CD1c-positive myeloid dendritic cell (primary cell): ENCODE measurements around the gene DNAJB6.
A peak's percentile ranks its signal among the peaks of the same experiment; 100 is the strongest.

Experiments used
- DNase-seq: peaks from one replicate; pipeline ENCODE4 v3.0.0-alpha.2; 2016; ENCODE audit errors: extremely low spot score

DNAJB6 gene

DNA sequence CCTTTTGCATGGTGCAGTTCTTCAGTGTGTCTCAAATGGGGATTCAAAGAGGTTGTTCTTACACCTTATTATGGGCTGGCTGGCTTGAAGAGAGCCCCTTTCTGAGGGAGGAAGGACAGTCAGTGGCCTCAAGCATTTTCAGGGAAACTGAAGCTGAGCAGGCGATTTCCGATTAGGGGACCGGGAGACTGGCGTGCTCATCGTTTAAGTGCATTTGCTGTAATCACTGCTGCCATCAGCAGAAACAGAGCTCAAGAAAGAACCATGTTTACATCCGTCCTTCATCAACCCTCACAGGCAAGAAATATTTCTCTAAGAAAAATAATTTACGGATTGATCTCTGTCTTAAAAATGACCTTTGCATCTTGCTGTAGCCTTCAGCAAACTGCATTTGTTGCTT is 32.2 kb downstream of the DNAJB6 start:
- DNase-seq: no peak

DNA sequence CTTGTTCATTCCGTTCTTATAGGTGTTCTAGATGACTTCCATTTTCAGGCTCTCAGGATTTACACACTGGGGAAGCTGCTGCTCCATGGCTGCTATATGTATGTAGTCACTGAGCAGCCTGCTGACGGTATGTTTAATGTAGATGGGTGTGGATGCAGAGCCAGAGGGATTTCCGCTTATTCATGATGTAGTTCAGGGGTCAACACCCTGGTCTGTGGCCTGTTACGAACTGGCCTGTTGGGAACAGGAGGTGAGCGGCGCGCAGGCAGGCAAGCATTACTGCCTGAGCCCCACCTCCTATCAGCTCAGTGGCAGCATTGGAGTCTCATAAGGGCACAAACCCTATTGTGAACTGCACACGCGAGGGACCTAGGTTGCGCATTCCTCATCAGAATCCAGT is 33.9 kb downstream of the DNAJB6 start:
- no peak for DNase-seq

DNA sequence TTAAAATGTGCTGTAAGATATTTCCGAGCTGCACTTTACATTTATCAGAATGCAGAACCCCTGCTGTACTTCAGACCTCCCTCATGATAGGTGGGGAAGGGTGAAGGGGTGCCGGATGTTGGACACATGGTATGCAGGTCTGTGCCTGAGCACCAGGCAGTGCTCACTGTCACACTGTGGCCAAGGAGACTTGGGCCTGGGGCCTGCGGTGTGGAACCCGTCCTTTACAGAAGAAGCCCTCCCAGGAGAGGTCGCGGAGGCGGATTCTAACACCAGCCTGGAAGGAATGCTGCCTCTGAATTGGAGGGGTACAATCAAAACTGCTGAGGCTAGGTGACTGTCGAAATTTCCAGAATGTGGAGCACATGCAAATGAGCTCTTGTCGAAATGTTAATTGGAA is 34.5 kb downstream of the DNAJB6 start:
- no peak for DNase-seq

DNA sequence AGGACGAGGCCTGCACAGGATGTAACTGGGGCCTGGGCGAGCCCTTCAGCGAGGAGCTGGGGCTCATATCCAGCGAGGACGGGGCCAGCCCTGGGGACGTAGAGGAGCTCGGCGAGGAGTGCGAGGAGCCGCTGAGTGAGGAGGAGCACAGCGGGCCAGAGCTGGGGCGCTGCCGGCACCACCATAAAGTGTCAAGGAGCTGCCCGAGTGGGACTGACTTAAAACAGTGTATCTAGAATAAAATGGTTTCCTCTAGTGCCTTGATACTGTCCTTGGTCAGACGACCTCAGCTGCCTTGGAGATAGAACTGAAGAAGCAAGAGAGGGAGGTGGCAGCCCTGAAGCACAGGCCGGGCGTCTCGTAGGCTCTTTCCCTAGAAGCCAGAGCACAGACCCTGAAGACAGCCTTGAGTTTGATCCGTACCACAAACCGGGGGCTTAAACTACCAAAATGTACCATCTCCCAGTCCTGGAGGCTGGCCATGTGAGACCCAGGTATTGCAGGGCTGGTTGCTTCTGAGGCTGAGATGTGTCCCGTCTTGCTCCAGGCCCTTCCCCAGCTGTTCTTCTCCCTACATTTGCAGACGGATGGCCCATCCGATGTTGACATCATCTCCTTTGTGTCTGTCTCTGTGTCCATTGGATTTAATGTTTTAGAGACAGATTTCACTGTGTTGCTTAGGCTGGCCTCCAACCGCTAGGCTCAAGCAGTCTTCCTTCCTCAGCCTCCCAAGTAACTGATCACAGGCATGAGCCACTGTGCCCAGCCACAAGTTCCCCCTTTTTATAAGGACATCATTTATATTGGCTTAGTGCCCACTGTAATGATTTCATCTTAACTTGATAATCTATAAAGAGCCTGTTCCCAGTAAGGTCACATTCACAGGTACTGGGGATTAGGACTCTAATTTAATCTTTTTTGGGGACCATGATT is 35.8 kb downstream of the DNAJB6 start:
- DNase-seq: no peak

DNA sequence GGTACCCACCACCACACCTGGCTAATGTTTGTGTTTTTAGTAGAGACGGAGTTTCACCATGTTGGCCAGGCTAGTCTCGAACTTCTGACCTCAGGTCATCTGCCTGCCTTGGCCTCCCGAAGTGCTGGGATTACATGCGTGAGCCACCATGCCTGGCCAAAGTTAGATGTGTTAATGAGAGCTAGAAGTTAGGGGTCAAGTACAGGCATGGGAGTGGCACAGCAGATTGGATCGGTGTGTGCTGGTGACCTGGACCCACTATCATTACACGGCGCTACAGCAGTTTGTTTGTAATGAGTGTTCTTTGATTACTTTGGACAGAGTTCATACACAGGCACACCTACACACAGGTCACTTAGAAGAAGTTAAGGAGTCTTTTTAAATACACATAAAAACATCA is 36.7 kb downstream of the DNAJB6 start:
- no peak for DNase-seq

DNA sequence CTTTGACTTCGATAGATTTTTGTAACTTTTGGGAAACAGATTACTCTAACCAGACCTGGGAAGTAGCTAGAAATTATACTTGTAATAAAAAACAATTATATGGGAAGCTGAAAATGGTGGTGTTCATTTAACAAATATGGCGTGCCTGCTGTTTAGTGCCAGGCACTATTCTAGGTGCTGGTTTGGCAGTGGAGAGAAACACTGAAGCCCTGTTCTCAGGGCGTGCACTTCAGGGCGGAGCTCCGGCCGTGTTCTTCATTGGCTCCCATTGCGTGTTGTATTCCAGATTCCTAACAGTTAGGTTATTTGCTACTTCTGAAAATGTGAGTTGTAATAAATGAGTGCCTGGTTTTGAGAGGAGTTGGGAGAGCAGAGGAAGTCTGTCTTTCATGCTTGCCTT is 38.6 kb downstream of the DNAJB6 start:
- no peak for DNase-seq

DNA sequence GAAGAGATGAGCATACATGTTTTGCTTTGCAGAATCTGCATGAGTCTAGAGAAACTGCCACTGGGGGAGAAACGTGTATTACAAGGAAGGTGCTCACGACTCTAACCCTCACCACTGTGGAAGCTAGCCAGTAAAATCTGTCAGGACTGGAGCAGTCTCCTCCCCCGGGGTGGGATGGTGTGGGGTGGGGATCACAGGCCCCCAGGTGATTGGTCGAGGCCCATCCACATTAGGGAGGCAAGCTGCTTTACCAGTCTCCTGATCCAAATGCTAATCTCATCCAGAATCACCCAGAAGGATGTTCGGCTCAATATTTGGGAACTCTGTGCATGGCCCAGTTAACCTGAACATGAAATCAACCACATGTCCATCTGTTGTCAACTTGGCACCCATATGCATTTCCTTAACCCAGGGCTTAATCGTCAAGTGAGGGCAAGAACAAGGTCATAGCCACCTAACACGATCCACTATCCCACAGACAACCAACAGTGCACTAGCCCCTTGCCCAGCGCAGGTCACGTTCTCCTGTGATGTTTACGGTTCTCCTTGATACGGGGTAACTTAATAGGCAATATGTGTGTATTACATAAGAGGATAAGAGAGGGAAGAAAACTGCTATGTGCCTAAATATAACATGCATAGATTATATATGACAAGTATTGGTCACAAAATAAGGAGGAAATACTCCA is 40.8 kb downstream of the DNAJB6 start:
- no peak for DNase-seq

DNA sequence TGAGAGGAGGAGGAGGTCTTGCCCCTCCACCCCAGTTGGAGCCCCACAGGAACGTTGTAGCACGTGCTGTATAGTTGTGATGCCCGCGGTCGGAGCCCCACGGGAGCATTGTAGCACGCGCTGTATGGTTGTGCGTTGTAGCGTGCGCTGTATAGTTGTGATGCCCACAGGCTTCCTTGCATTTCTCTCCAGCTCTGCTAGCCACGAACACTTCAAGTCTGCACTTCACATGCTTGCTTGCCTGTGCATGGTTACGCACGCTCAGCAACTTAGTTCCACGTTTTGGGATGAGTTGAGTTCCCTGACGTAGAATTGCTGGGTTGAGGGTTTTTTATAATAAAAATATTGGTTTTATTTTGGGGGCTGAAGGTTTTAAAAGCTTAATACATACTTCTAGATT is 41.6 kb downstream of the DNAJB6 start:
- DNase-seq: no peak

DNA sequence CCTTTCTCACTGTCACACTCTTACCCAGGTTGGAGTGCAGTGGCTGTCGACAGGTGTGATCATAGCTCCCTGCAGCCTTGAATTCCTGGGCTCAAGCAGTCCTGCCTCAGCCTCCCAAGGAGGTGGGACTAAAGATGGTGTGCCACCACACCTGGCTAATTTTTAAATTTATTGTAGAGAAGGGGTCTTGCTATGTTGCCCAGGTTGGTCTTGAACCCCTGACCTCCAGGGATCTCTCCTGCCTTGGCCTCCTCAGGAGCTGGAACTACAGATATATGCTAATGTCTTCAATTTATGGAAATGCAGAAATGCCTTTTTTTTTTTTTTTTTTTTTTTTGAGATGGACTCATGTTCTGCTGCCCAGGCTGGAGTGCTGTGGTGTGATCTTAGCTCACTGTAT is 42.7 kb downstream of the DNAJB6 start:
- DNase-seq: no peak

DNA sequence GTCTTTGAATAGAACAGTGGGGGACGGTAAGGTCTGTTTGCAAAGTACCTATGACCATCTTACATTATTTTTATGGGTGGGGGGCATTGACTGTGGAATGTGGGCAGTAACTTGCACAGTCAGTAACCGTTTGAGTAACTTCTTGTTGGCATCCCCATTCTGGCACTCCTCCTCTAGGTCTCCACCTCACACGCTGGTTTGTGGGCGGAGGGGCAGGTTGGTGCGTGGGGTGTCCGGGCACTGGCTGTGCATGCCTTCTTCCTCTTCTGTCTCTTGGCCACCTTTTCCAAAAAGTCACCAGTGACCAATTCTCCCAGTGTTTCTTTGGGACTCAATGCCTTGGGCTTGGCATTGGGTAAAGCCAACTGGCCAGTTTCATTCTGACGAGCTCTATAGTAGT is 43.6 kb downstream of the DNAJB6 start:
- peak; percentile 13 for DNase-seq

DNA sequence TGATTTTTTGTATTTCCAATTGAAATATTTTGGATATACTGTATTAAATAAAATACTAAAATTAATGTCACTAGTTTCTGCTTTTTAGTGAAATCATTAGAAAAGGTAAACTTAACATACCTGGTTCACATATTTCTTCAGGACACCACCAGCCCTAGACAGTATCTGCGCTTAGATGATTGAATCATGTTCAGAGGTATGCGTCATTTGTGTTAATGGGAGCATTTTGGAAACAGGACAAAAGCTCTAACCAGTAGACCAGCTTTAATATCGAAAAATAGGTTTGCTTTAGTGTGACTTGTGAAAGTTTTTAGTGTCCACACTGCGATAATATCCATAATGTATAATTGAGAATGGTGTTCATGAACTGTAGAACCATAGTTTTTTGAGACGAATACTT is 47.1 kb downstream of the DNAJB6 start:
- DNase-seq: no peak

DNA sequence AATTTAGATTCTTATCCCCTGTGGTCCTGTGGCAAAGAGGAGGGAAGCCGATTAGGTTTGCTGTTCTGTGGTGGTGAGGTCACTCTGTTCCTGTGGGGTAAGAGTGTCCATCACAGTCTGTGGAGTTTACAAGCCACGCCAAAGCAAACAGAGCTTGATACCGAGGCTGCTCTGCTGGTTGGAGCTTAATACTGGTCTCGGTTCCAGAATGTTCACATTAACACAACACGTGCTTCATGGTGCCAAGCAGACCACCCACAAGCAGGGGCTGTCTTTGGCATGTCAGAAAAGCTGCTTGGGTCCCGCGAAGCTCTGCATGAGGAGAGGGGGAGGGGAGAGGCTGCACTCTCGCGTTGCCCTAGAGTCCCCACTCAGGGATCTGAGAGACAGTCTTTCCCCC is 47.5 kb downstream of the DNAJB6 start:
- DNase-seq: no peak

DNA sequence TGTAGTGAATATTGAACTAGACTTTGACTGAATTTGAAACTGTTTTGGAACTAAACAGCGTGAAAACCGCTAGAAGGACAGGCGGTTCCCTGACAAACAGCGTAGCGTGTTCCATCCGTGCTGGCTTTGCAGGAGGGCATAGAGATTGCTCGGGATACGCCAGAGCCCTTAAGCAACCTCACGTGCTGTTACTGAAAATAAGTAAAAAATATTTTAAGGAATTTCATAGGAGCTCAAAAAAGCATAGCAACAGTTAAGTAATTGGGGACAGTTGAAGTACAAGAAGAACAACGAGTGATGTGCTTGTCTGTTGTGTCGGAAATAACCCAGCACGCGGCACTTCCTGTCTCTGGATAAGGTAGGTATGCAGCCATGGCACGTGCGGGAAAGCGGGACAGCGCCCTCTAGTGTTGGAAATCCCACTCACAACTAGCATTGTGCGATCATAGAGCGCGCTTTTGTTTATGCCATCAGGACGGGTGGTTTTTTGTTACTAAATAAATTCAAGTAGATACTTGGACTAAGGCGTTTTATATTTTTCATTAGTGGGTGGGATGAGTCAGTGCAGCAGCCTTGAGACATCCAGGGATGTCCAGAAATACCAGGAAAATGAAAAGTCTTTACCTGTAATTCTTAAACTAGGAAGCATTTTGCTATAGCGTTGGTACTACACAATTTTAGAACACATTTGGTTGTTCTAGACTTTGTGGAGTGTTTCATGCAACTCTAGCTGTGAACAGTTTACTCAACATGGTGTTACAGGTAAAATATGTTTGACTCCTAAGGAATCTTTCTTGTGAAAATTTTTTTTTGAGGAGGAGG is 50.4 kb downstream of the DNAJB6 start:
- DNase-seq: peak; percentile 87

DNA sequence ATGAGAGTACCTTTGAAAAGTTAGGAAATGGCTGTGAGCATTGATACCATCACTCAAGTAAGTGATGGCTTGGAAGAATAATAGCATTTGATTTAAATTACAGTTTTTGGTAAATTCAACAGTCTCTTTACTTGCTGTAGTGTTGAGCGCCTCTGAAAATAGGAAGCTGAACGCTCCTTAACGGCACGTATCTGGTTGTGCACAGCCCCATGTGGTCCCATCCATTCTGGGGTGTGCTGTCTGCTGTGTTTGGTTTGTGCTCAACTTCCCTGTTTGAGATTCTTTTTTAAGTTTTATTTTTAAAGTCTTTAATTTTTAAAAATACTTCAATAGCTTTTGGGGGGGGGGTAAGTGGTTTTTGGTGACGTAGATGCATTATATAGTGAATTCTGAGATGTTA is 51.5 kb downstream of the DNAJB6 start:
- no peak for DNase-seq

DNA sequence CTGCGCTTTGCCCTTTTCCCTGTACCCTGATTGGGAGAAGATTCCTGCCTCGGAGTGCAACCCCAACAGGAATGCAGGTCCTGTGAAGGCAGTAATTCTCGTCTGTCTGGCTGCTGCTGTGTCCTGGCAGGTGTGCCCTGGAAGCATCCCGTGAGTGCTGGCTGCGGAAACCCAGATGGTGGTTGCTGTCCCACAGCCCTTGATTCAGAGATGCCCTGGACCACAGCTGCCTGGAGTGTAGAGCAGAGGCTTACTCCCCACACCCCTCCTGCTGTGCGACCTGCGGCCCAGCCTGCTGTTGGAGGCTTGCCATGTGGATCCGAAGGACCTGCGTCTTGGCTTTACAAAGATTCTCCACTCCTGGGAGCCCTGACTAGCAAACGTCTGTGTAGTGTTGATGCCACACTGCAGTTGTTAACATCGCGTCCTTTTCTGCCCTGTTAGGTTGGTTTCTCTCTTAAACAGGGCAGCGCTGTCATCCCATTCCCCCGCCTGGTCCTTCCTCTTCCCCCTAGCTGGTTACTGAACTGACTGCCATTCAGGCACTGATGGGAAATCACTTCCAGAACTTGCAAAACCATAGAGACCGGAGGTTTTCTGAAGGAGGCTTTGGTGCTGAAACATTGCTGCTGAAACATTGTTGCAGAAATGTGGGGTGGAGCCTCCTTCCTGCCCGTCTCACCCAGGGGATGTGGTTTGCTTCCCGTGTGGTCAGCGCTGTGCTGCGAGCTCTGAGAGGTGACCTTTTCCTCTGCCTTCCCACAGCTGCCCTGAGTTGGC is 53.3 kb downstream of the DNAJB6 start:
- peak; percentile 64 for DNase-seq

DNA sequence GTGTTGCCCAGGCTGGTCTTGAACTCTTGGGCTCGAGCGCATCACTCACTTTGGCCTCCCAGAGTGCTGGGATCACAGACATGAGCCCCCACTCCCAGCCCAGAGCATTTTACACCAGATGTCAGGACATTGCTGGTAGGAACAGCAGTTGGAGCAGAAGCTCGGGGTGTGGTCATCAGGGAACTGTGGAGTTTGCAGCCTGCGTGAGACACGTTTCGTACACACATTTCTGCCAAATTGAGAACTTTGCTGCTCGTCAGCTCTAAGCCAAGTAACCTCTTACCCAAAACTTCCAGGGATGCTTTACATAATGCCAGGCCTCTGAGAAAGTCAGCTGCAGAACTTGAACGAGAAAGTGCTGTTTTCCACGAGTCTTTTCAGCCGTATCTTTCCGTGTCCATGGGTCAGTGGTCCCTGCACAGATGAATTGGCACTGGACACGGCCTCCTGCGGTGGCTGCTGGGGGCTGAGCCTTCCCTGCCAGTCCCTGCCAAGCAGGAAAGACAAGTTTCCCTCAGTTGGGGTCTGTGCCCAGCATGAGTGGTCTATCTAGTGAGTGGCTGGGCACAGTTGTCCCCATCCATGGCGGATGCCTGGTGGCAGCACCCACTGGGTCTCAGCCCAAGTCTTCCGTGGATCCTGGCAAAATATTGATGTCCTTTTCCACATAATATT is 54.4 kb downstream of the DNAJB6 start:
- no peak for DNase-seq

DNA sequence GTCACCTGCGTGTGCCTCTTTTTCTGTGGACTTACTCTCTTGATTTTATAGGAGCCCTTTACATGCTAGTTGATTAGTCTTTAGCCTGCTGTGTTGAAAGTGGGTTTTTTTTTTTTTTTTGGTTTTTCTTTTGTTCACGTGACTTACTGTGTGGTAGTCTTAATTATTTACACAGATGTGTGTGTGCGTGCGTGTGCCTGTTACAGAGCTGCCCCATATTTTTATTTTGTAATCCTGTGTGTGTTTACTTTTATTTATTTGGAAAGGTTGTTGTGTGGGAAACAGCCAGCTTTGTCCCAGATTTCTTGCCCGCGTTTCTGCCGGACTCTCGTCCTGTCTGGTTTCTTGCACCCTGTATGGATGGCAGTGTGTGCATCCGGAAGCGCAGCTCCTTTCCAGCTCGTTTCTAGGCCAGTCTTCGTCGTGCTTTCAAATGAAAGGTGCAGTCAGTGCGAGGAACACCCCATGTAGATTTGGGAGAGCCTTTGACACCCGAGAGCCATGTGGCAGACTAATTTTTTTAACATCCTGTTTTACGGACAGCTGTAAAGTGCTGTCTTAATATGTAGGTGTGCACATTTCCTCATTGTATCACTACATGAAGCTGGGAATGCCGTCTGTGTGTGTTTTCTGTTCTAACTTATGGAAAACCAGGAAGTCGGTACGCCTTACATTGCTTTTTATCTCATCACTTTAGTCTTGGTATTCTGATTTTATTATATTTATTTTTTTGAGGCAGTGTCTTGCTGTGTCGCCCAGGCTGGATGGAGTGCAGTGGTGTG is 55.6 kb downstream of the DNAJB6 start:
- no peak for DNase-seq

DNA sequence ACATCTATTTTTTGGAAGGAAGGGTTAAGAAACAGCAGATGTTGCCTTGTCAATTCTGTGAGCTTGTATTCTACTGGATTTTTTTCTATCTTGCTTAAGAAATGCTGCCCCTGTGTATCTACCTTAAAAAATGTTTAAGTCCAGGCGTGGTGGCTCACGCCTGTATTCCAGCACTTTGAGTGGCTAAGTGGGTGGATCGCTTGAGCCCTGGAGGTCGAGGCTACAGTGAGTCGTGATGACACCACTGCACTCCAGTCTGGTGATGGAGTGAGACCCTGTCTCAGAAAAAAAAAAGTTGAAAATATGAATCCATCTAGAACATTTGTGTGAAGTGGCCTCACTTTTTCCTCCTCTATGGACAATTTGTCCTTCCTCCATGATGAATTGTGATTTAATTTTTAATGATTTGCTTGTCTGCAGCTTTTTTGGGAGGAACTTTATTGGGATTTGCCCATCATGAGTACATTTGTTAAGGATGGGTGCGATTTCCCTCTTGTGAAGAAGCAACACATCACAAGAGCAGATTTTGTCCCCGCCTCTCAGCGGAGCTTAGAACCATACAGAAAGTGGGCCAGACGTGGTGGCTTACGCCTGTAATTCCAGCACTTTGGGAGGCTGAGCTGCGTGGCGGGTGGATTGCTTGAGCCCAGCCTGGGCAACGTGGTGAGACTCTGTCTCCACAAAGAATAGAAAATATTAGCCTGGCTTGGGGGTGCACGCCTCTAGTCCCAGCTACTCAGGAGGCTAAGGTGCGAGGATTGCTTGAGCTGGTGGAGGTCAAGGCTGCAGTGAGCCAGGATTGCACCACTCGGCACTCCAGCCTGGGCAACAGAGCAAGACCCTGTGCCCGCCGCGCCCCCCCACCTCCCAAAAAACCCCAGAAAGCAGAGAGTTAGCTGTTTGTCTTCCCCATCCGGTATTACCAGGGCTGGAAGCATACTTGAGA is 57.7 kb downstream of the DNAJB6 start:
- DNase-seq: no peak

DNA sequence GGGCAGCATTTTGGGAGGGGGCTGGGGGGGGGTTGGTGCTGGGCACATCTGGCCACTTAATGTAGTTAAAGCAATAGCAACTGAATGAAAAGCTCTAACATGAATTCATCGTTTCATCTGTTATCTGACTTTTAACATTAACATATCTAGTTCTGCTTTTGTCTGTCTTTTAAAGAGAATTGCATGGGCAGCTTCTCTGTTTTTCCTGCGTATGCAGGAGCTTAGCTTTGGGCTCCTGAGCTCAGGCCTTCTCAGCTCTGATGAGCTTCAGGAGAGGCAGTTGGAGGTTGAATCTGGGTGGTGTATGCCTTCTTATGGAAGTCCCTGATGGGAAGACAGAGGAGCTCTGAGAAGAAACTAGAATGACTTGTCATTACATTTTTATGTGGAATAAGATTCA is 58.4 kb downstream of the DNAJB6 start:
- DNase-seq: no peak
